ENCODE results near the gene RAB35. TPM values are rescaled to one million over a fixed set of nuclear protein-coding genes. Genes with fewer than 3 reads are reported as not detected.

Gene RAB35
- 30.9 TPM for total RNA-seq

- H3K27ac ChIP-seq, result peak within 1 kb of the TSS; percentile 92
- peaks cover 57% of the 10 kb centered on the region for H3K4me1 ChIP-seq
- no peak for TF ChIP-seq POLR2AphosphoS5 (IDR thresholded peaks at IDR 0.05; ENCODE audit: insufficient read depth in 1 of 2, low read depth in 1 of 2)
- TF ChIP-seq POLR2A (IDR thresholded peaks at IDR 0.05), result no peak
- TF ChIP-seq CTCF (IDR thresholded peaks at IDR 0.05), result no peak
- no peaks in the 10 kb centered on the region for H3K27me3 ChIP-seq
- peak within 1 kb of the TSS; percentile 64 to 69 for H3K4me3 ChIP-seq
- no peaks in the 10 kb centered on the region for H3K9me3 ChIP-seq
- H3K36me3 ChIP-seq, result no peaks in the 10 kb centered on the region
- no peak for DNase-seq (ENCODE audit: extremely low spot score in 2 of 2)
- intact Hi-C loops (cut with DNase I), result no loop called here
These were observed at the start of gene RAB35 for GRCh38 chr12:120116441-120116791. TSS of gene RAB35 (minus strand) at chr12:120116753. CDS start at chr12:120116650, 103 bp downstream.

DNA sequence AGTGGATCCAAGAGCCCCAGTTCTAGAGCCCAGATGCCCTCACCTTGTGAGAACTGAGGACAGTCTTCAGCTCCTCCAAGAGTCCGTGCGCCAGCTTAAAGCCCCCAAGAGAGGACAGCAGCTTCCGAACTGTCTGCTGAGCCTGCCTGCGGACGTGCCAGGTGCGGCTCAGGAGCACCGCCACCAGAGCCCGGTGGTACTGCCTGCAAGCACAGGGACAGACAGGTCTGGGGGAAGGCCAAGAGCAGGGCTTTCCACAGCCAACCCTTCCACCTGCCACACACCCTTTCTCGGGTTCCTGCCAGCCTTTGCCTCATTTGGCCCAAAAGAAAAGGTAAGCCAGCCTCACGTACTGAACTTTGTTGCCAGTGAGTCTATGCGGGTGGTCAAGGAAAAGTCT is 47.7 kb upstream of the RAB35 start:
- Histone ChIP-seq H3K27me3 (no peaks in the 10 kb centered on the region), H3K9me3 (no peaks in the 10 kb centered on the region), H3K4me1 (no peaks in the 10 kb centered on the region), H3K36me3 (peaks cover 0 to 65% of the 10 kb centered on the region in 2 donors), H3K4me3 (no peak overlapping the region), H3K27ac (no peak overlapping the region)
- intact Hi-C loops (cut with DNase I), result no loop called here
- DNase-seq (ENCODE audit: extremely low spot score in 2 of 2), result no peak
- TF ChIP-seq POLR2AphosphoS5 (IDR thresholded peaks at IDR 0.05; ENCODE audit: insufficient read depth in 1 of 2, low read depth in 1 of 2), result no peak
- TF ChIP-seq POLR2A (IDR thresholded peaks at IDR 0.05), result no peak
- no peak for TF ChIP-seq CTCF (IDR thresholded peaks at IDR 0.05)

DNA sequence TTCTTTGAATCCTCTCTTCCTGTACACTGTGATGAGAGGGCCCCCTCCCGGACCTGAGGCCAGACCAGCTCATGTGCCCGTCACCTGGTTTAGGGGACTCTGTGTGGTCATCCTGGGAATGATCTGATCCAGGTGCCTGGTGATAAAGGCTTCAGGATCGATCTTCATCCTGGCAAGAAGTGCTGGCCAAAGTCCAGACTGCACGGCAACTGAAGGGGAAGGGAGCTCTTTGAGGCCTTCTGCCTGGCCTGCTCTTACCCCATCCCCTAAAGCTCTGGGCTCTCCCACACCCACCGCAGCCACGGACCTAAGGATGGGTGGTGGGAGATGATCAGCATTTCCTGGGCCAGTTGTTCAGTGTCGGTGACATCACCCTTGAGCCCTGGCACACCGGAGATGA is 46.2 kb upstream of the RAB35 start:
- no peaks in the 10 kb centered on the region for H3K9me3 ChIP-seq
- intact Hi-C loops (cut with DNase I), result no loop called here
- H3K27me3 ChIP-seq, result no peaks in the 10 kb centered on the region
- no peak overlapping the region for H3K4me3 ChIP-seq
- TF ChIP-seq POLR2A (IDR thresholded peaks at IDR 0.05), result no peak
- no peak for TF ChIP-seq POLR2AphosphoS5 (IDR thresholded peaks at IDR 0.05; ENCODE audit: insufficient read depth in 1 of 2, low read depth in 1 of 2)
- no peak for TF ChIP-seq CTCF (IDR thresholded peaks at IDR 0.05)
- H3K27ac ChIP-seq, result no peak overlapping the region
- H3K4me1 ChIP-seq, result no peaks in the 10 kb centered on the region
- H3K36me3 ChIP-seq, result peaks cover 0 to 59% of the 10 kb centered on the region in 2 donors
- DNase-seq (ENCODE audit: extremely low spot score in 2 of 2), result no peak

- no peak overlapping the region for H3K4me3 ChIP-seq
- no peaks in the 10 kb centered on the region for H3K4me1 ChIP-seq
- intact Hi-C loops (cut with DNase I), result no loop called here
- no peak for DNase-seq (ENCODE audit: extremely low spot score in 2 of 2)
- H3K27me3 ChIP-seq, result no peaks in the 10 kb centered on the region
- no peak overlapping the region for H3K27ac ChIP-seq
- no peak for TF ChIP-seq POLR2A (IDR thresholded peaks at IDR 0.05)
- TF ChIP-seq CTCF (IDR thresholded peaks at IDR 0.05), result no peak
- no peak for TF ChIP-seq POLR2AphosphoS5 (IDR thresholded peaks at IDR 0.05; ENCODE audit: insufficient read depth in 1 of 2, low read depth in 1 of 2)
- no peaks in the 10 kb centered on the region for H3K9me3 ChIP-seq
- peaks cover 0 to 68% of the 10 kb centered on the region in 2 donors for H3K36me3 ChIP-seq
These were observed 45.3 kb upstream of the RAB35 start for GRCh38 chr12:120161852-120162251.

DNA sequence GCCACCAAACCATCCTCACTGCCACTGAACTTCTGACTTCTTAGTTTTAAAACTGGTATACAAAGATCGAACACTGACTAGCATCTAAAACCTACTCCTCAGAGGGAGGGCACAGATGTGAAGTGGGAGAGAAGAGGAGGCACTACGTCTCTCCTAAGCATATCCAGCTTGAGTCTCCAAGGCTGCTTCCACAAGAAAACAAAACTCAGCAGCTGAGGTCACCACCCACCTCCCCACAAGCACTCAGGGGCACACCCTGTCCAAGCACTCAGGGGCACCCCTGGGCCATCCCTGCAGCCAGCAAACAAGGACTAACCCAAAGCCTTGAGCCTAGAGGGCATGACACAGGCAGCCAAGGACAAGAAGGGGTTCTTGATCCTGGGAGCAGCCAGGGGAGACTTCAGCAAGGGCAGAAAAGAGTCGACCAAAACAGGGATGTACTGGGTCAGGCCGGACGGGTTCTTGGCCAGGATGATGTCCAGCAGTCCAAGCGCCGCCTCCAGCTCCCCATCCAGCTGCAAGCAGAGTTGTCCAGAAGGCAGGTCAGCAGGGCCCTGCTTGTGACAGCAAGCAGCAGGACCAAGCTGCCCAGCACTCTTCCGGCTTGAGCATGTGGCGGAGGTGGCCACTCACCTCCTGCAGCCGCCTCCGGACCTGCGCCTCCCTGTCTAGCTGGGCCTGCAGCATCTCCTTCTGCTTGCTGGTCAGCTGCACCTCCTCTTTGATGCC is 43.1 kb upstream of the RAB35 start:
- H3K4me3 ChIP-seq, result no peak overlapping the region
- DNase-seq (ENCODE audit: extremely low spot score in 2 of 2), result no peak
- H3K36me3 ChIP-seq, result peaks cover 0 to 81% of the 10 kb centered on the region in 2 donors
- intact Hi-C loops (cut with DNase I), result no loop called here
- no peaks in the 10 kb centered on the region for H3K4me1 ChIP-seq
- no peaks in the 10 kb centered on the region for H3K9me3 ChIP-seq
- TF ChIP-seq CTCF (IDR thresholded peaks at IDR 0.05) (no peak), POLR2AphosphoS5 (IDR thresholded peaks at IDR 0.05; ENCODE audit: insufficient read depth in 1 of 2, low read depth in 1 of 2) (no peak), POLR2A (IDR thresholded peaks at IDR 0.05) (no peak)
- no peak overlapping the region for H3K27ac ChIP-seq
- H3K27me3 ChIP-seq, result no peaks in the 10 kb centered on the region

All from vagina (tissue), 2 donors.